Esophagus squamous epithelium (tissue), 4 donors: ENCODE results near the gene SSX1. TPM values are rescaled to one million over a fixed set of nuclear protein-coding genes. Genes with fewer than 3 reads are reported as not detected.

Source experiments
- small RNA-seq, 4 donors: library from RNA; depleted of rRNA; stranded (forward); fragments of <200 nt; gene quantifications; one replicate each; pipeline ENCODE3, GENCODE V24; 2016
- total RNA-seq, 4 donors: library from RNA; depleted of rRNA; stranded (reverse); fragments of >200 nt; gene quantifications; one replicate each; pipeline ENCODE4 v1.1.0, GENCODE V29; 2016

Gene SSX1
- total RNA-seq, 4 donors from 2014 or later: not detected

Small RNA genes within 50 kb of the gene (small RNA-seq; reads per million reads assigned to genes)
- 0 reads per million in 4 donors for gene AC245047.3
- gene AC245047.4: 0 reads per million in 4 donors
- gene RNA5SP503: 0 reads per million in 4 donors

Other genes with a start within 250 kb of the SSX1 start
- not detected for gene SPACA5, start 248.4 kb upstream of the SSX1 start, total RNA-seq
- gene ZNF630, start 183.8 kb upstream of the SSX1 start, total RNA-seq: 1 to 10 TPM in 2 of 4 donors, under 1 TPM in 2; 0.44 to 2.7 (median 1.1) TPM
- not detected for gene SPACA5B, start 124.8 kb upstream of the SSX1 start, total RNA-seq
- not detected for gene SSX5, start 58.6 kb upstream of the SSX1 start, total RNA-seq
- not detected for gene SSX3, start 101.3 kb downstream of the SSX1 start, total RNA-seq
- not detected for gene SSX4, start 128.1 kb downstream of the SSX1 start, total RNA-seq
- not detected for gene SSX4B, start 156.6 kb downstream of the SSX1 start, total RNA-seq
- gene SLC38A5, start 214.9 kb downstream of the SSX1 start, total RNA-seq: 10 to 100 TPM in 3 of 4 donors, 1 to 10 TPM in 1; 9.6 to 25.4 (median 24.7) TPM
- 10 to 100 TPM; 33.4 to 61.8 (median 45.8) TPM for gene FTSJ1, start 220.8 kb downstream of the SSX1 start, total RNA-seq